ENCODE data around the gene MB21D2. TPM values are rescaled to one million over a fixed set of nuclear protein-coding genes. Genes with fewer than 3 reads are reported as not detected.
A peak's percentile ranks its signal among the peaks of the same experiment; 100 is the strongest.

The MB21D2 gene
- total and polyA plus RNA-seq, 7 experiments from 2014 or later, result 1.7 to 21.5 (median 3.3) TPM

DNA sequence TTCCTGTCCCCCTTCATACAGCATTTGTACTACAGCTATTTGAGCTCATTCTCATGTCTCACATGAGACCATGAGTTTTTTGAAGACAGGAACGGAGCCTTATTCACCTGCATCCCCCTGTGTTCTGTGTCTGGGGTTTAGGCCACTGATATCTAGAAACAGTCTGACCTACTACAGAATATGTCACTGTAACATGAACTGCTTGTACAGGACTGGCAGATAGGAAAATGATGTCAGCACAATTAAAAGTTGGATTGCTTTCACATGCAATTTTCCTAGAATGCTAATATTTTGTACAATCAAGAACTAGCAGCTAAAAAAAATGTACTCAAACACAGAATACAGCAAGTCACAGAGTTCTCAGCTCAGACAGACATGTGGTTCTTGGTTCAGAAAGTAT, 99.5 kb downstream of the MB21D2 start:
- Mint-ChIP-seq H3K4me1 (peaks cover 0 to 69% (median 4%) of the 10 kb centered on the region in 7 donors), H3K9me3 (no peaks in the 10 kb centered on the region), H3K4me3 (peak overlapping the region in 1 of 10 donors; percentile 37), H3K27ac (peak overlapping the region in 4 of 9 donors; percentile 2 to 84 (median 10)), H3K36me3 (peaks cover 0 to 4% (median 0%) of the 10 kb centered on the region in 5 donors), H3K27me3 (peaks cover 0 to 2% (median 0%) of the 10 kb centered on the region in 5 donors)
- ATAC-seq (no peak), DNase-seq (no peak)
- Histone ChIP-seq H3K36me3 (ENCODE audit: control insufficient read depth in 2 of 3, insufficient read depth in 3 of 3, low read length in 3 of 3) (no peaks in the 10 kb centered on the region), H3K9me3 (ENCODE audit: control insufficient read depth in 2 of 3, low read length in 3 of 3) (no peaks in the 10 kb centered on the region), H3K4me1 (ENCODE audit: control insufficient read depth in 2 of 2, insufficient read depth in 2 of 2, low read length in 2 of 2) (no peaks in the 10 kb centered on the region), H3K27me3 (ENCODE audit: control insufficient read depth in 2 of 2, insufficient read depth in 2 of 2, low read length in 2 of 2) (no peaks in the 10 kb centered on the region), H3K4me3 (ENCODE audit: low read length) (no peak overlapping the region), H3K27ac (ENCODE audit: low read depth, low read length) (no peak overlapping the region)
- CTCF ChIA-PET, result interaction anchor here (1.7 kb wide), 1 partner anchor 220 kb away, joined by 4 read pairs; no protein-coding TSS in a partner anchor
- intact Hi-C loops (cut with micrococcal nuclease), result loop anchor here in 1 of 2 donors (5.0 to 10.0 kb wide), 2 partner anchors 34 to 1497 kb away; no protein-coding TSS in a partner anchor
- POLR2A ChIA-PET, result interaction anchor here (1.1 kb wide), 1 partner anchor 223 kb away, joined by 3 read pairs; no protein-coding TSS in a partner anchor

DNA sequence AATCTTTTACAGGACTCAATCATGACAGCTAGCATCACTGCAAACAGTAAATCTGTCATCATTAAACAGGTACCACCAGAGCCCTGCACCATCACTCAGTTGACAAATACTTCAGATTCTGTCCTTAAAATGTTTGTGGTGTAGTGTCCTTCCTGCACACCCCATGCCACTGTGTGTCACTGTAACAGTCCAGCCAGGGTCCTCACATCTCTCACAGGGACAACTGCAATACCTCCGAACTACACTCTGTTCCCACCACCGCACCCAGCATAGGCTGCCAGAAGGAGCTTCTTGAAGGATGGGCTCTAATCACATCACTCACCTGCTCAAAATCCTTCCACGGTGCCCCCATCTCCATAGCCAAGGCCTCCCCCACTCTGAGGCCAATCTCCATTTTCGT, 100.2 kb downstream of the MB21D2 start:
- peaks cover 0 to 2% (median 0%) of the 10 kb centered on the region in 5 donors for H3K27me3 Mint-ChIP-seq
- H3K4me3 ChIP-seq (ENCODE audit: low read length), result no peak overlapping the region
- H3K36me3 ChIP-seq (ENCODE audit: control insufficient read depth in 2 of 3, insufficient read depth in 3 of 3, low read length in 3 of 3), result no peaks in the 10 kb centered on the region
- H3K27me3 ChIP-seq (ENCODE audit: control insufficient read depth in 2 of 2, insufficient read depth in 2 of 2, low read length in 2 of 2), result no peaks in the 10 kb centered on the region
- H3K27ac Mint-ChIP-seq, result peak overlapping the region in 4 of 9 donors; percentile 7 to 84 (median 22)
- no peak overlapping the region for H3K27ac ChIP-seq (ENCODE audit: low read depth, low read length)
- no peaks in the 10 kb centered on the region for H3K9me3 Mint-ChIP-seq
- H3K36me3 Mint-ChIP-seq, result peaks cover 0 to 4% (median 0%) of the 10 kb centered on the region in 5 donors
- intact Hi-C loops (cut with micrococcal nuclease), result loop anchor here in 1 of 2 donors (1.0 to 10.0 kb wide), 3 partner anchors 35 to 1497 kb away; no protein-coding TSS in a partner anchor
- ChIA-PET CTCF (interaction anchor here (1.7 to 3.6 kb wide), 2 partner anchors 220 to 224 kb away, joined by 4 to 28 read pairs; no protein-coding TSS in a partner anchor), POLR2A (interaction anchor here (0.6 to 1.1 kb wide), 2 partner anchors 171 to 223 kb away, joined by 3 read pairs; no protein-coding TSS in a partner anchor)
- no peaks in the 10 kb centered on the region for H3K9me3 ChIP-seq (ENCODE audit: control insufficient read depth in 2 of 3, low read length in 3 of 3)
- H3K4me1 Mint-ChIP-seq, result peaks cover 0 to 72% (median 4%) of the 10 kb centered on the region in 7 donors
- peak overlapping the region in 1 of 10 donors; percentile 37 for H3K4me3 Mint-ChIP-seq
- H3K4me1 ChIP-seq (ENCODE audit: control insufficient read depth in 2 of 2, insufficient read depth in 2 of 2, low read length in 2 of 2), result no peaks in the 10 kb centered on the region
- ATAC-seq (no peak), DNase-seq (no peak)

DNA sequence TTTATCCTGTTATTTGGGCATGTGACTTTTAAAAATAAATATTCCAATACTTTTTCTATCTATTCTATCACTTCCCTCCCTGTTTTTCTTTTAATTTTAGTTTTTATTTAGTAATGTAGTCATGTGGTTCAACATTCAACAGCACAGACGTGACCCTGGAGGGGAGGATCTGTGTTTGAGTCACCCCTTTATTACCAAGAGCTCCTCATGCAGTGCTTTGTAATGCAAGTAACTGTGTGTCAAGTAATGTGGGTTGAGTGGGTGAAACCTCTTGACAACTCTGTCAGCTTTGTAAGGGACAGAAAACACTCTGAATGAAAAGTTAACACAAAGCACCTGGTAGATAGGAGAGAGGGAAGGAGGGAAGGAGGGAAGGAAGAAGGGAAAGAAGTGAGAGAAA, 100.6 kb downstream of the MB21D2 start:
- Histone ChIP-seq H3K4me1 (ENCODE audit: control insufficient read depth in 2 of 2, insufficient read depth in 2 of 2, low read length in 2 of 2) (no peaks in the 10 kb centered on the region), H3K9me3 (ENCODE audit: control insufficient read depth in 2 of 3, low read length in 3 of 3) (no peaks in the 10 kb centered on the region), H3K27ac (ENCODE audit: low read depth, low read length) (no peak overlapping the region), H3K27me3 (ENCODE audit: control insufficient read depth in 2 of 2, insufficient read depth in 2 of 2, low read length in 2 of 2) (no peaks in the 10 kb centered on the region), H3K4me3 (ENCODE audit: low read length) (no peak overlapping the region), H3K36me3 (ENCODE audit: control insufficient read depth in 2 of 3, insufficient read depth in 3 of 3, low read length in 3 of 3) (no peaks in the 10 kb centered on the region)
- no peak for ATAC-seq
- Mint-ChIP-seq H3K27ac (peak overlapping the region in 2 of 9 donors; percentile 56 to 84), H3K4me1 (peaks cover 0 to 70% (median 4%) of the 10 kb centered on the region in 7 donors), H3K4me3 (peak overlapping the region in 1 of 10 donors; percentile 56), H3K36me3 (peaks cover 0 to 4% (median 0%) of the 10 kb centered on the region in 5 donors), H3K9me3 (no peaks in the 10 kb centered on the region), H3K27me3 (peaks cover 0 to 2% (median 0%) of the 10 kb centered on the region in 5 donors)
- CTCF ChIA-PET, result interaction anchor here (0.6 to 3.6 kb wide), 6 partner anchors 10 to 685 kb away, joined by 3 to 28 read pairs (median 4); no protein-coding TSS in a partner anchor
- POLR2A ChIA-PET, result interaction anchor here (0.6 to 1.1 kb wide), 3 partner anchors 10 to 224 kb away, joined by 3 to 4 read pairs (median 3); no protein-coding TSS in a partner anchor
- intact Hi-C loops (cut with micrococcal nuclease), result loop anchor here in 1 of 2 donors (1.0 to 10.0 kb wide), 3 partner anchors 35 to 1498 kb away; no protein-coding TSS in a partner anchor
- DNase-seq, result no peak

DNA sequence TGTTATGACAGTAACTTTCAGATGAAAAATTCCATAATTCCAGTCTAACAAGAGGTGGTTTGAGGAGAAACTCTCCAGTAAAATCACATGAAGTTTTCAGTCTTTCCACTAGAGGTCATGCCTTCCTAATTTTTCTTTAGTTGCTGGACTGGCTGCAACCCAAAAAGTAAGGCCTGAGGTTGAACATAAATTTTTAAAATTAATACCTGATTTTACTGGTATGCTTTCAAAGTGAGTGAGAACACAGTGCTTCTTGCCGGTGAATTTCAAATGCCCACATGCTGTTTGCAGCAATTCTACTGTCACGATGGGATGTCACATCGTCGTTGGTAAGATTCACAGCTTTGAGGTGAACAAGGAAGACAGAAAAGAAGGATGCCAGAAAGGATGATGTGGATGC, 101.3 kb downstream of the MB21D2 start:
- CTCF ChIA-PET, result interaction anchor here (0.6 to 3.6 kb wide), 5 partner anchors 9 to 685 kb away, joined by 3 to 28 read pairs (median 4); no protein-coding TSS in a partner anchor
- peaks cover 0 to 2% (median 0%) of the 10 kb centered on the region in 5 donors for H3K27me3 Mint-ChIP-seq
- POLR2A ChIA-PET, result interaction anchor here (0.8 kb wide), 1 partner anchor 11 kb away, joined by 4 read pairs; no protein-coding TSS in a partner anchor

DNA sequence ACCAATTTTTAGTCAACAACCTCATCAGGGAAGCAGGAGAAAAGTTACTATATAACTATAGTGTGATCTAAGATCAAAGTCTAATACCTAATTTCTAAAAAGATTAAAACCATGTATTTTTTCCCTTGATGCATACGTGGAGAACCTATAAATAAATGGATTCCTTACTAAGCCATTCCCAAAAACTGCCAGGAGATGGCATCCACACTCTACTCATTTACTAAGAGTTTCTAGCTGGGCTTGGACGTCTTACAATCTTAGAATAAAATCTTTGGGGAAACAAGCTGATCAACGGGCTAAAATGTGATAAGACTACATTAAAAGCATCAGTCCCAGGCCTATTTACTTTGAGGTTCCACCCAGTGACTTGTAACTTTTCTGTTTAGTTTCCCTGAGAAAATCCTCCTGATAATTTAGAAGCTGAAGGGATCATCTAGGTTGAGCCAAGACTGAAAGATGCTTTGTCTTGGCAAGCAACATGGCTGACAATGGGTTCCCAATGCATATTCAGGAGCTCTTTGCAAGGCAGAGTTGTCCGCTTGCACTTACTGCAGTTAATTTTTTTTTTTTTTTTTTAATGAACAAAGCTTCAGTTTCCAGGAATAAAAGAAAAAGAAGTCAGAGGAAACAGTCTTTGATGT, 104.8 kb downstream of the MB21D2 start:
- H3K36me3 ChIP-seq (ENCODE audit: control insufficient read depth in 2 of 3, insufficient read depth in 3 of 3, low read length in 3 of 3), result no peaks in the 10 kb centered on the region
- H3K27me3 ChIP-seq (ENCODE audit: control insufficient read depth in 2 of 2, insufficient read depth in 2 of 2, low read length in 2 of 2), result no peaks in the 10 kb centered on the region
- ATAC-seq, result no peak
- Mint-ChIP-seq H3K27ac (no peak overlapping the region), H3K4me3 (no peak overlapping the region), H3K4me1 (peaks cover 0 to 42% (median 4%) of the 10 kb centered on the region in 7 donors), H3K36me3 (peaks cover 0 to 3% (median 0%) of the 10 kb centered on the region in 5 donors), H3K9me3 (no peaks in the 10 kb centered on the region), H3K27me3 (peaks cover 0 to 2% (median 0%) of the 10 kb centered on the region in 5 donors)
- H3K4me3 ChIP-seq (ENCODE audit: low read length), result no peak overlapping the region
- DNase-seq, result peak in 2 of 9 donors; percentile 9 to 23
- no peak overlapping the region for H3K27ac ChIP-seq (ENCODE audit: low read depth, low read length)
- ChIA-PET CTCF (interaction anchor here (0.5 to 1.7 kb wide), 4 partner anchors 207 to 760 kb away, joined by 3 to 12 read pairs (median 6); no protein-coding TSS in a partner anchor), POLR2A (interaction anchor here (0.6 kb wide), 1 partner anchor 53 kb away, joined by 3 read pairs; no protein-coding TSS in a partner anchor)
- no peaks in the 10 kb centered on the region for H3K4me1 ChIP-seq (ENCODE audit: control insufficient read depth in 2 of 2, insufficient read depth in 2 of 2, low read length in 2 of 2)
- H3K9me3 ChIP-seq (ENCODE audit: control insufficient read depth in 2 of 3, low read length in 3 of 3), result no peaks in the 10 kb centered on the region
- intact Hi-C loops (cut with micrococcal nuclease), result loop anchor here (1.0 to 10.0 kb wide), 3 partner anchors 228 to 1502 kb away; no protein-coding TSS in a partner anchor

More for the DNA sequence above, 101.3 kb downstream of the MB21D2 start:
- Histone ChIP-seq H3K27me3 (ENCODE audit: control insufficient read depth in 2 of 2, insufficient read depth in 2 of 2, low read length in 2 of 2) (no peaks in the 10 kb centered on the region), H3K9me3 (ENCODE audit: control insufficient read depth in 2 of 3, low read length in 3 of 3) (no peaks in the 10 kb centered on the region), H3K4me1 (ENCODE audit: control insufficient read depth in 2 of 2, insufficient read depth in 2 of 2, low read length in 2 of 2) (no peaks in the 10 kb centered on the region), H3K27ac (ENCODE audit: low read depth, low read length) (no peak overlapping the region), H3K36me3 (ENCODE audit: control insufficient read depth in 2 of 3, insufficient read depth in 3 of 3, low read length in 3 of 3) (no peaks in the 10 kb centered on the region), H3K4me3 (ENCODE audit: low read length) (no peak overlapping the region)
- H3K27ac Mint-ChIP-seq, result peak overlapping the region in 1 of 9 donors; percentile 9
- peaks cover 0 to 67% (median 4%) of the 10 kb centered on the region in 7 donors for H3K4me1 Mint-ChIP-seq
- H3K9me3 Mint-ChIP-seq, result no peaks in the 10 kb centered on the region
- peaks cover 0 to 4% (median 0%) of the 10 kb centered on the region in 5 donors for H3K36me3 Mint-ChIP-seq
- H3K4me3 Mint-ChIP-seq, result no peak overlapping the region
- intact Hi-C loops (cut with micrococcal nuclease), result loop anchor here (1.0 to 10.0 kb wide), 5 partner anchors 36 to 1498 kb away; partner anchors contain the start of gene MB21D2 (in 1 of the 2)
- ATAC-seq (no peak), DNase-seq (peak in 5 of 9 donors; percentile 13 to 38 (median 24))

DNA sequence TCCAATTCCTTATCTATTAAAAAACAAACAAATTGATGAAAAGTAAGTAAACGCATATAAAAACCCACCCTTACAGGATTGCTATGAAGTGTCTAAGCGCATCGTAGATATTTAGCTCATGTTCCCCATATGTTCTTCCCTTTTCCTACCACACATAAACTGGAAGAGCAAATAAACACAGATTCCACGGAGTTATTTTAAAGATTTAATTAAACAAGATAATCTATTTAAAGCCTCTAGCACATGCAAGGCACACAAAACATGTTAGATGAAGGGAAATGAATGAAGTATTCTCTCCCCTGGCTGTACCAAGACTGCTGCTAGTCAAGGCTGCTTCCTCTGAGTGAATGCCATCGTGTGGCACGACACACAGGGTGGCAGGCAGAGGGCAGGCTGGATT, 111.9 kb downstream of the MB21D2 start:
- no peaks in the 10 kb centered on the region for H3K27me3 Mint-ChIP-seq
- no peaks in the 10 kb centered on the region for H3K36me3 Mint-ChIP-seq
- H3K27ac Mint-ChIP-seq, result no peak overlapping the region
- Histone ChIP-seq H3K4me1 (ENCODE audit: control insufficient read depth in 2 of 2, insufficient read depth in 2 of 2, low read length in 2 of 2) (no peaks in the 10 kb centered on the region), H3K4me3 (ENCODE audit: low read length) (no peak overlapping the region), H3K36me3 (ENCODE audit: control insufficient read depth in 2 of 3, insufficient read depth in 3 of 3, low read length in 3 of 3) (no peaks in the 10 kb centered on the region), H3K27me3 (ENCODE audit: control insufficient read depth in 2 of 2, insufficient read depth in 2 of 2, low read length in 2 of 2) (no peaks in the 10 kb centered on the region), H3K9me3 (ENCODE audit: control insufficient read depth in 2 of 3, low read length in 3 of 3) (no peaks in the 10 kb centered on the region), H3K27ac (ENCODE audit: low read depth, low read length) (no peak overlapping the region)
- DNase-seq, result no peak
- H3K9me3 Mint-ChIP-seq, result no peaks in the 10 kb centered on the region
- intact Hi-C loops (cut with micrococcal nuclease), result no loop called here
- ChIA-PET POLR2A (no interaction called here), CTCF (no interaction called here)
- H3K4me3 Mint-ChIP-seq, result no peak overlapping the region
- ATAC-seq, result no peak
- H3K4me1 Mint-ChIP-seq, result peaks cover 0 to 11% (median 0%) of the 10 kb centered on the region in 7 donors

Data from naive thymus-derived CD4-positive, alpha-beta T cell (primary cell).